ENCODE data around the gene SHOC1.

Gene SHOC1

GRCh38 chr9:111794835-111795556 lies at the start of gene SHOC1:
Gene SHOC1 (minus strand): TSS chr9:111794937. CDS start chr9:111791418, 3,519 bp downstream.
- Histone ChIP-seq H3K36me3 (ENCODE audit: insufficient read depth, low read length) (no peaks in the 10 kb centered on the region), H3K4me3 (ENCODE audit: low read length, poor library complexity, severe bottlenecking) (no peak within 1 kb of the TSS), H3F3A (ENCODE audit: low read depth) (no peaks in the 10 kb centered on the region), H3K4me1 (ENCODE audit: insufficient read depth, low read length, poor library complexity, severe bottlenecking) (no peaks in the 10 kb centered on the region), H3K79me2 (ENCODE audit: insufficient read depth, low read length) (no peaks in the 10 kb centered on the region), H4K20me1 (ENCODE audit: insufficient read depth, low read length, poor library complexity, severe bottlenecking) (no peaks in the 10 kb centered on the region), H3K9me2 (replicated peaks; ENCODE audit: low read depth, low read length) (no peaks in the 10 kb centered on the region), H3K4me2 (ENCODE audit: low read depth, low read length, poor library complexity, severe bottlenecking) (no peak within 1 kb of the TSS), H2AFZ (ENCODE audit: low read length) (no peak within 1 kb of the TSS), H3K9ac (ENCODE audit: low read depth, low read length, poor library complexity, severe bottlenecking) (no peak within 1 kb of the TSS), H3K27me3 (ENCODE audit: insufficient read depth, low read length, poor library complexity, severe bottlenecking) (peaks cover 15% of the 10 kb centered on the region), H3K9me3 (ENCODE audit: insufficient read depth, low read depth, low read length) (no peaks in the 10 kb centered on the region)
- TF ChIP-seq EZH2phosphoT487 (IDR thresholded peaks at IDR 0.05; ENCODE audit: borderline replicate concordance) (no peak), CTCF (conservative IDR thresholded peaks at IDR 0.05; ENCODE audit: low read length) (no peak)

- Histone ChIP-seq H3K9ac (ENCODE audit: low read depth, low read length, poor library complexity, severe bottlenecking) (no peak overlapping the region), H3K4me1 (ENCODE audit: insufficient read depth, low read length, poor library complexity, severe bottlenecking) (peaks cover 18% of the 10 kb centered on the region), H3K27me3 (ENCODE audit: insufficient read depth, low read length, poor library complexity, severe bottlenecking) (no peaks in the 10 kb centered on the region), H3K9me2 (replicated peaks; ENCODE audit: low read depth, low read length) (no peaks in the 10 kb centered on the region), H3K9me3 (ENCODE audit: insufficient read depth, low read depth, low read length) (no peaks in the 10 kb centered on the region), H3F3A (ENCODE audit: low read depth) (no peaks in the 10 kb centered on the region), H2AFZ (ENCODE audit: low read length) (no peak overlapping the region), H3K4me3 (ENCODE audit: low read length, poor library complexity, severe bottlenecking) (no peak overlapping the region), H3K79me2 (ENCODE audit: insufficient read depth, low read length) (no peaks in the 10 kb centered on the region), H3K4me2 (ENCODE audit: low read depth, low read length, poor library complexity, severe bottlenecking) (no peak overlapping the region), H4K20me1 (ENCODE audit: insufficient read depth, low read length, poor library complexity, severe bottlenecking) (no peaks in the 10 kb centered on the region), H3K36me3 (ENCODE audit: insufficient read depth, low read length) (no peaks in the 10 kb centered on the region)
- TF ChIP-seq EZH2phosphoT487 (IDR thresholded peaks at IDR 0.05; ENCODE audit: borderline replicate concordance) (no peak), CTCF (conservative IDR thresholded peaks at IDR 0.05; ENCODE audit: low read length) (no peak)
Measured at GRCh38 chr9:111843971-111844370, 49.2 kb upstream of the SHOC1 start.

- no peak for TF ChIP-seq EZH2phosphoT487 (IDR thresholded peaks at IDR 0.05; ENCODE audit: borderline replicate concordance)
- TF ChIP-seq CTCF (conservative IDR thresholded peaks at IDR 0.05; ENCODE audit: low read length) = no peak
Measured at GRCh38 chr9:111842313-111842712, 47.6 kb upstream of the SHOC1 start.

More at GRCh38 chr9:111842313-111842712, 47.6 kb upstream of the SHOC1 start:
- H3K9me3 ChIP-seq (ENCODE audit: insufficient read depth, low read depth, low read length) = no peaks in the 10 kb centered on the region
- peaks cover 28% of the 10 kb centered on the region for H3K4me1 ChIP-seq (ENCODE audit: insufficient read depth, low read length, poor library complexity, severe bottlenecking)
- H3K4me3 ChIP-seq (ENCODE audit: low read length, poor library complexity, severe bottlenecking) = no peak overlapping the region
- no peaks in the 10 kb centered on the region for H4K20me1 ChIP-seq (ENCODE audit: insufficient read depth, low read length, poor library complexity, severe bottlenecking)
- H3K9ac ChIP-seq (ENCODE audit: low read depth, low read length, poor library complexity, severe bottlenecking) = no peak overlapping the region
- no peaks in the 10 kb centered on the region for H3K36me3 ChIP-seq (ENCODE audit: insufficient read depth, low read length)
- H3K79me2 ChIP-seq (ENCODE audit: insufficient read depth, low read length) = no peaks in the 10 kb centered on the region
- H3K4me2 ChIP-seq (ENCODE audit: low read depth, low read length, poor library complexity, severe bottlenecking) = peak overlapping the region; percentile 40
- H3F3A ChIP-seq (ENCODE audit: low read depth) = no peaks in the 10 kb centered on the region
- no peak overlapping the region for H2AFZ ChIP-seq (ENCODE audit: low read length)
- no peaks in the 10 kb centered on the region for H3K27me3 ChIP-seq (ENCODE audit: insufficient read depth, low read length, poor library complexity, severe bottlenecking)
- no peaks in the 10 kb centered on the region for H3K9me2 ChIP-seq (replicated peaks; ENCODE audit: low read depth, low read length)
